Measurements from ENCODE around the gene CBLN1. TPM values are rescaled to one million over a fixed set of nuclear protein-coding genes. Genes with fewer than 3 reads are reported as not detected.

The CBLN1 gene
- total and polyA plus RNA-seq, 2 experiments from 2014 or later: 1.2 to 6.4 TPM

DNA sequence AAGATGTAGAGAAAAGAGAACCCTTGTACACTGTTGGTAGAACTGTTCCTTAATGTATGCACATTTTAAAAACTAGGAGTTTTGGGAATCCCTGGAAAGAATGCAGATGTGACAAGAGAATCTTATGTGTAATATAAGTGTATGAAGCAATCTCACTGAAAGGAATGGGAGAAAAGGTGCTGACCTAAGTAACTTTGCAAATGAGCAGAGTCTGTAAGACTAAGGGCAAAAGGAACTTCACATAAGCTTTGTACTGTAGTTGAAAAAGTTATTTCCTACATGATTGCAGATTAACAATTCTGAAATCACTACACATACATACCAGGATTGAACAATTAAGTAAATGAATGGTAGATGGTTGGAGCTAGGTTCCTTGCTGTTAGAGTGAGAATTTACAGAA, 22.3 kb downstream of the CBLN1 start (continued):
- TF ChIP-seq, protein P1, sequence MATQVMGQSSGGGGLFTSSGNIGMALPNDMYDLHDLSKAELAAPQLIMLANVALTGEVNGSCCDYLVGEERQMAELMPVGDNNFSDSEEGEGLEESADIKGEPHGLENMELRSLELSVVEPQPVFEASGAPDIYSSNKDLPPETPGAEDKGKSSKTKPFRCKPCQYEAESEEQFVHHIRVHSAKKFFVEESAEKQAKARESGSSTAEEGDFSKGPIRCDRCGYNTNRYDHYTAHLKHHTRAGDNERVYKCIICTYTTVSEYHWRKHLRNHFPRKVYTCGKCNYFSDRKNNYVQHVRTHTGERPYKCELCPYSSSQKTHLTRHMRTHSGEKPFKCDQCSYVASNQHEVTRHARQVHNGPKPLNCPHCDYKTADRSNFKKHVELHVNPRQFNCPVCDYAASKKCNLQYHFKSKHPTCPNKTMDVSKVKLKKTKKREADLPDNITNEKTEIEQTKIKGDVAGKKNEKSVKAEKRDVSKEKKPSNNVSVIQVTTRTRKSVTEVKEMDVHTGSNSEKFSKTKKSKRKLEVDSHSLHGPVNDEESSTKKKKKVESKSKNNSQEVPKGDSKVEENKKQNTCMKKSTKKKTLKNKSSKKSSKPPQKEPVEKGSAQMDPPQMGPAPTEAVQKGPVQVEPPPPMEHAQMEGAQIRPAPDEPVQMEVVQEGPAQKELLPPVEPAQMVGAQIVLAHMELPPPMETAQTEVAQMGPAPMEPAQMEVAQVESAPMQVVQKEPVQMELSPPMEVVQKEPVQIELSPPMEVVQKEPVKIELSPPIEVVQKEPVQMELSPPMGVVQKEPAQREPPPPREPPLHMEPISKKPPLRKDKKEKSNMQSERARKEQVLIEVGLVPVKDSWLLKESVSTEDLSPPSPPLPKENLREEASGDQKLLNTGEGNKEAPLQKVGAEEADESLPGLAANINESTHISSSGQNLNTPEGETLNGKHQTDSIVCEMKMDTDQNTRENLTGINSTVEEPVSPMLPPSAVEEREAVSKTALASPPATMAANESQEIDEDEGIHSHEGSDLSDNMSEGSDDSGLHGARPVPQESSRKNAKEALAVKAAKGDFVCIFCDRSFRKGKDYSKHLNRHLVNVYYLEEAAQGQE (IDR thresholded peaks at IDR 0.05; ENCODE audit: unreplicated experiment): no peak
- no peak for TF ChIP-seq EZH2phosphoT487 (IDR thresholded peaks at IDR 0.05; ENCODE audit: unreplicated experiment)
- no peak for TF ChIP-seq EZH2 (IDR thresholded peaks at IDR 0.05; ENCODE audit: low read depth, unreplicated experiment)
- TF ChIP-seq STAT1 (IDR thresholded peaks at IDR 0.05; ENCODE audit: unreplicated experiment): no peak
- TF ChIP-seq, protein P2, sequence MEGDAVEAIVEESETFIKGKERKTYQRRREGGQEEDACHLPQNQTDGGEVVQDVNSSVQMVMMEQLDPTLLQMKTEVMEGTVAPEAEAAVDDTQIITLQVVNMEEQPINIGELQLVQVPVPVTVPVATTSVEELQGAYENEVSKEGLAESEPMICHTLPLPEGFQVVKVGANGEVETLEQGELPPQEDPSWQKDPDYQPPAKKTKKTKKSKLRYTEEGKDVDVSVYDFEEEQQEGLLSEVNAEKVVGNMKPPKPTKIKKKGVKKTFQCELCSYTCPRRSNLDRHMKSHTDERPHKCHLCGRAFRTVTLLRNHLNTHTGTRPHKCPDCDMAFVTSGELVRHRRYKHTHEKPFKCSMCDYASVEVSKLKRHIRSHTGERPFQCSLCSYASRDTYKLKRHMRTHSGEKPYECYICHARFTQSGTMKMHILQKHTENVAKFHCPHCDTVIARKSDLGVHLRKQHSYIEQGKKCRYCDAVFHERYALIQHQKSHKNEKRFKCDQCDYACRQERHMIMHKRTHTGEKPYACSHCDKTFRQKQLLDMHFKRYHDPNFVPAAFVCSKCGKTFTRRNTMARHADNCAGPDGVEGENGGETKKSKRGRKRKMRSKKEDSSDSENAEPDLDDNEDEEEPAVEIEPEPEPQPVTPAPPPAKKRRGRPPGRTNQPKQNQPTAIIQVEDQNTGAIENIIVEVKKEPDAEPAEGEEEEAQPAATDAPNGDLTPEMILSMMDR (conservative IDR thresholded peaks at IDR 0.05; ENCODE audit: low read depth in 2 of 2): no peak
- TF ChIP-seq, protein P3, sequence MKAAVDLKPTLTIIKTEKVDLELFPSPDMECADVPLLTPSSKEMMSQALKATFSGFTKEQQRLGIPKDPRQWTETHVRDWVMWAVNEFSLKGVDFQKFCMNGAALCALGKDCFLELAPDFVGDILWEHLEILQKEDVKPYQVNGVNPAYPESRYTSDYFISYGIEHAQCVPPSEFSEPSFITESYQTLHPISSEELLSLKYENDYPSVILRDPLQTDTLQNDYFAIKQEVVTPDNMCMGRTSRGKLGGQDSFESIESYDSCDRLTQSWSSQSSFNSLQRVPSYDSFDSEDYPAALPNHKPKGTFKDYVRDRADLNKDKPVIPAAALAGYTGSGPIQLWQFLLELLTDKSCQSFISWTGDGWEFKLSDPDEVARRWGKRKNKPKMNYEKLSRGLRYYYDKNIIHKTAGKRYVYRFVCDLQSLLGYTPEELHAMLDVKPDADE (IDR thresholded peaks at IDR 0.05): no peak

DNA sequence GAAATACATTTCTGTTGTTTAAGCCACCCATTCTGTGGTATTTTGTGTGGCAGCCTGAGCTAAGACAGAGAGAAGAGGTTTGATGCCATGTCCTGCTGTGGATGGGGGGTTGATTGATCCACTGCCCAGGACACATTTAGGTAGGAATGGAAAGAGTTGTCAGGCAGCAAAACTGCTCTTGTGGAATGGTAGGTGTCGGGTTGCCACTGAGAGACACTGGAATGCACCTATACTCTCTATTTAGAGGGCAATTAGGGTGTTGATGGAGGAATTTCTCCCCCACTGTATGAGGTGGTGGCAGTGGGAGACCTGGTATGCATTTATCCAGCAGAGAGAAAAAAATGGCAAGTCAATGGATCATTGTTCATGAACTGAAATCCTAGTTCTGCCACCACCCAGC, 30.9 kb downstream of the CBLN1 start:
- Histone ChIP-seq H3K27ac (ENCODE audit: low read depth) (no peak overlapping the region), H3K4me1 (ENCODE audit: insufficient read depth) (peaks cover 16% of the 10 kb centered on the region), H3K36me3 (ENCODE audit: insufficient read depth) (no peaks in the 10 kb centered on the region), H3K4me2 (no peak overlapping the region), H3K79me2 (replicated peaks; ENCODE audit: insufficient read depth) (no peaks in the 10 kb centered on the region), H4K20me1 (replicated peaks; ENCODE audit: insufficient read depth) (no peaks in the 10 kb centered on the region), H3F3A (replicated peaks; ENCODE audit: low read depth) (no peaks in the 10 kb centered on the region), H2AFZ (no peak overlapping the region), H3K27me3 (ENCODE audit: insufficient read depth) (no peaks in the 10 kb centered on the region), H3K4me3 (no peak overlapping the region), H3K9me2 (ENCODE audit: insufficient read depth) (peaks cover 7% of the 10 kb centered on the region)
- DNase-seq (ENCODE audit: low spot score): peak; percentile 49
- no peaks in the 10 kb centered on the region for H3K36me3 Mint-ChIP-seq (ENCODE audit: low read depth)
- peaks cover 3% of the 10 kb centered on the region for H3K27me3 Mint-ChIP-seq (ENCODE audit: insufficient read depth, low read depth, poor library complexity)
- H3K9me3 Mint-ChIP-seq: no peaks in the 10 kb centered on the region; the same call in 2 of the 3 replicates
- H3K4me3 Mint-ChIP-seq: no peak overlapping the region
- peaks cover 28% of the 10 kb centered on the region for H3K4me1 Mint-ChIP-seq
- TF ChIP-seq, protein P4, sequence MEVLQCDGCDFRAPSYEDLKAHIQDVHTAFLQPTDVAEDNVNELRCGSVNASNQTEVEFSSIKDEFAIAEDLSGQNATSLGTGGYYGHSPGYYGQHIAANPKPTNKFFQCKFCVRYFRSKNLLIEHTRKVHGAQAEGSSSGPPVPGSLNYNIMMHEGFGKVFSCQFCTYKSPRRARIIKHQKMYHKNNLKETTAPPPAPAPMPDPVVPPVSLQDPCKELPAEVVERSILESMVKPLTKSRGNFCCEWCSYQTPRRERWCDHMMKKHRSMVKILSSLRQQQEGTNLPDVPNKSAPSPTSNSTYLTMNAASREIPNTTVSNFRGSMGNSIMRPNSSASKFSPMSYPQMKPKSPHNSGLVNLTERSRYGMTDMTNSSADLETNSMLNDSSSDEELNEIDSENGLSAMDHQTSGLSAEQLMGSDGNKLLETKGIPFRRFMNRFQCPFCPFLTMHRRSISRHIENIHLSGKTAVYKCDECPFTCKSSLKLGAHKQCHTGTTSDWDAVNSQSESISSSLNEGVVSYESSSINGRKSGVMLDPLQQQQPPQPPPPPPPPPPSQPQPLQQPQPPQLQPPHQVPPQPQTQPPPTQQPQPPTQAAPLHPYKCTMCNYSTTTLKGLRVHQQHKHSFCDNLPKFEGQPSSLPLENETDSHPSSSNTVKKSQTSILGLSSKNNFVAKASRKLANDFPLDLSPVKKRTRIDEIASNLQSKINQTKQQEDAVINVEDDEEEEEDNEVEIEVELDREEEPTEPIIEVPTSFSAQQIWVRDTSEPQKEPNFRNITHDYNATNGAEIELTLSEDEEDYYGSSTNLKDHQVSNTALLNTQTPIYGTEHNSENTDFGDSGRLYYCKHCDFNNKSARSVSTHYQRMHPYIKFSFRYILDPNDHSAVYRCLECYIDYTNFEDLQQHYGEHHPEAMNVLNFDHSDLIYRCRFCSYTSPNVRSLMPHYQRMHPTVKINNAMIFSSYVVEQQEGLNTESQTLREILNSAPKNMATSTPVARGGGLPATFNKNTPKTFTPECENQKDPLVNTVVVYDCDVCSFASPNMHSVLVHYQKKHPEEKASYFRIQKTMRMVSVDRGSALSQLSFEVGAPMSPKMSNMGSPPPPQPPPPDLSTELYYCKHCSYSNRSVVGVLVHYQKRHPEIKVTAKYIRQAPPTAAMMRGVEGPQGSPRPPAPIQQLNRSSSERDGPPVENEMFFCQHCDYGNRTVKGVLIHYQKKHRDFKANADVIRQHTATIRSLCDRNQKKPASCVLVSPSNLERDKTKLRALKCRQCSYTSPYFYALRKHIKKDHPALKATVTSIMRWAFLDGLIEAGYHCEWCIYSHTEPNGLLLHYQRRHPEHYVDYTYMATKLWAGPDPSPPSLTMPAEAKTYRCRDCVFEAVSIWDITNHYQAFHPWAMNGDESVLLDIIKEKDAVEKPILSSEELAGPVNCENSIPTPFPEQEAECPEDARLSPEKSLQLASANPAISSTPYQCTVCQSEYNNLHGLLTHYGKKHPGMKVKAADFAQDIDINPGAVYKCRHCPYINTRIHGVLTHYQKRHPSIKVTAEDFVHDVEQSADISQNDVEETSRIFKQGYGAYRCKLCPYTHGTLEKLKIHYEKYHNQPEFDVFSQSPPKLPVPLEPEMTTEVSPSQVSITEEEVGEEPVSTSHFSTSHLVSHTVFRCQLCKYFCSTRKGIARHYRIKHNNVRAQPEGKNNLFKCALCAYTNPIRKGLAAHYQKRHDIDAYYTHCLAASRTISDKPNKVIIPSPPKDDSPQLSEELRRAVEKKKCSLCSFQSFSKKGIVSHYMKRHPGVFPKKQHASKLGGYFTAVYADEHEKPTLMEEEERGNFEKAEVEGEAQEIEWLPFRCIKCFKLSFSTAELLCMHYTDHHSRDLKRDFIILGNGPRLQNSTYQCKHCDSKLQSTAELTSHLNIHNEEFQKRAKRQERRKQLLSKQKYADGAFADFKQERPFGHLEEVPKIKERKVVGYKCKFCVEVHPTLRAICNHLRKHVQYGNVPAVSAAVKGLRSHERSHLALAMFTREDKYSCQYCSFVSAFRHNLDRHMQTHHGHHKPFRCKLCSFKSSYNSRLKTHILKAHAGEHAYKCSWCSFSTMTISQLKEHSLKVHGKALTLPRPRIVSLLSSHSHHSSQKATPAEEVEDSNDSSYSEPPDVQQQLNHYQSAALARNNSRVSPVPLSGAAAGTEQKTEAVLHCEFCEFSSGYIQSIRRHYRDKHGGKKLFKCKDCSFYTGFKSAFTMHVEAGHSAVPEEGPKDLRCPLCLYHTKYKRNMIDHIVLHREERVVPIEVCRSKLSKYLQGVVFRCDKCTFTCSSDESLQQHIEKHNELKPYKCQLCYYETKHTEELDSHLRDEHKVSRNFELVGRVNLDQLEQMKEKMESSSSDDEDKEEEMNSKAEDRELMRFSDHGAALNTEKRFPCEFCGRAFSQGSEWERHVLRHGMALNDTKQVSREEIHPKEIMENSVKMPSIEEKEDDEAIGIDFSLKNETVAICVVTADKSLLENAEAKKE (CRISPR knock-in tag; IDR thresholded peaks at IDR 0.05): no peak
- TF ChIP-seq ZNF114 (CRISPR knock-in tag; IDR thresholded peaks at IDR 0.05) (no peak), NANOG (IDR thresholded peaks at IDR 0.05; ENCODE audit: borderline replicate concordance) (no peak), STAT1 (IDR thresholded peaks at IDR 0.05; ENCODE audit: unreplicated experiment) (no peak), EZH2 (IDR thresholded peaks at IDR 0.05; ENCODE audit: low read depth, unreplicated experiment) (no peak)
- H3K27ac Mint-ChIP-seq: no peak overlapping the region
- peak; percentile 84 for ATAC-seq
